HG02885 (cell line): ENCODE measurements around the gene FAS.

Source experiments
- ATAC-seq: cut with Tn5 transposase; IDR thresholded peaks from one replicate; pipeline ENCODE4 v1.9.1; 2021; ENCODE audit warnings: mild to moderate bottlenecking; ENCODE audit not compliant: unreplicated experiment, poor library complexity

FAS gene

DNA sequence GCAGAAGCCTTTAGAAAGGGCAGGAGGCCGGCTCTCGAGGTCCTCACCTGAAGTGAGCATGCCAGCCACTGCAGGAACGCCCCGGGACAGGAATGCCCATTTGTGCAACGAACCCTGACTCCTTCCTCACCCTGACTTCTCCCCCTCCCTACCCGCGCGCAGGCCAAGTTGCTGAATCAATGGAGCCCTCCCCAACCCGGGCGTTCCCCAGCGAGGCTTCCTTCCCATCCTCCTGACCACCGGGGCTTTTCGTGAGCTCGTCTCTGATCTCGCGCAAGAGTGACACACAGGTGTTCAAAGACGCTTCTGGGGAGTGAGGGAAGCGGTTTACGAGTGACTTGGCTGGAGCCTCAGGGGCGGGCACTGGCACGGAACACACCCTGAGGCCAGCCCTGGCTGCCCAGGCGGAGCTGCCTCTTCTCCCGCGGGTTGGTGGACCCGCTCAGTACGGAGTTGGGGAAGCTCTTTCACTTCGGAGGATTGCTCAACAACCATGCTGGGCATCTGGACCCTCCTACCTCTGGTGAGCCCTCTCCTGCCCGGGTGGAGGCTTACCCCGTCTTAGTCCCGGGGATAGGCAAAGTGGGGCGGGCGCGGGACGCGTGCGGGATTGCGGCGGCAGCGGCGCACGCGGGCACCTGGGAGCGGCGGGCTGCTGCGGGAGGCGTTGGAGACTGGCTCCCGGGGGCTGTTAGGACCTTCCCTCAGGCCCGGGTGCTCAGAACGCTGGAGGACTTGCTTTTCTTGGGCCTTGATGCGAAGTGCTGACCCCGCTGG lies at the start of gene FAS:
FAS (plus strand) TSS at position 415 of the 777 bp plus-strand sequence; CDS start at position 494, 79 bp downstream.
- ATAC-seq = peak; percentile 66

GRCh38 chr10:88941026-88941425 lies 49.6 kb upstream of the FAS start:
- no peak for ATAC-seq

GRCh38 chr10:88943778-88944177 lies 46.8 kb upstream of the FAS start:
- ATAC-seq = no peak

DNA sequence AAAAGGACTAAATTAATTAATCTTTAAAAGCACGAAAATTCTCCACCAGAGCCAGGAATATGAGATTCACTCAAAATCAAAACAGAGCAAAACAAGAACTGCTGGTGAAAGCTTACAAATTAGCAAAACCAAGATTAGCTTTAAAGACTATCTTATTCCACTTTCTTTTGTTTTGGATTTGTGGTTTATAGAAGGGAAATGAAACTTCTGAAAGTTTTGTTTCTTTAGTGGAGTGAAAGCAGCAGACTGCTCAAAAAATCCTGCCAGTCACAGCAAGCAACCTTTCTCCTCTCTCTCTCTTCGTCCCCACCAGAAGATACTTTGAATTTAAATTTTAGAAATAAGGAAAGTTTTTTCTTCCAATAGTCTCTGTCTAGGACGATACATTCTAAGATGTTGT lies 45.8 kb upstream of the FAS start:
- ATAC-seq = peak; percentile 51

DNA sequence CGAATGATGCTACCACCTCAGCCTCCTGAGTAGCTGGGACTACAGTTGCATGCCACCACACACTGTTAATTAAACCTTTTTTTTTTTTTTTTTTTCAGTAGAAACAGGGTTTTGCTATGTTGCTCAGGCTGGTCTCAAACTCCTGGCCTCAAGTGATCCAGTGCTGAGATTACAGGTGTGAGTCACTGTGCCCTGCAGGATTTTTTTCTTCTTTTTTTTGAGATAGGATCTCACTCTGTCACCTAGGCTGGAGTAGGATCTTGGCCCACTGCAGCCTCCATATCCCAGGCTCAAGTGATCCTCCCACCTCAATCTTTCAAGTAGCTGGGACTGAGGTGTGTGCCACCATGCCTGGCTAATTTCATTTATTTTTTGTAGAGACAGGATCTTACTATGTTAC lies 44.4 kb upstream of the FAS start:
- no peak for ATAC-seq

- ATAC-seq = no peak
Observed at GRCh38 chr10:88946965-88947590, 43.5 kb upstream of the FAS start.

DNA sequence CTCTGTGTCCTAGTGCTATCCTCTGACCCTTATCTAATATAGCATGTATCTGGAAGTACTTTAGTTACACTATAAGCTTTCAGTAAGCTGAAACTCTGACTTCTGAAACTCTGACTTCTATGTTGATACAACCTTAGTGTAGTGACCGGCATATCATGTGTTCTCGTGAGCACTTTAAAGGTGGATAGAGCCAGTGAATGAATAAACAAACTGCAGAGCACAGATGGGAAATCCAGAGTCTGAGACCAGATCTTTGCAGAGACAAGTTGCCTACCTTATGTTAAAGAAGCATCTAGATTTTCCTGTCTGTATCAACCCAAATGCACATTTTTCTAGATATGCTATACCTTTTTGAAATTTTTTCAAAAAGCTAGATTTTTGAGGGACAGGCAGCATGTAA lies 41.5 kb upstream of the FAS start:
- no peak for ATAC-seq

DNA sequence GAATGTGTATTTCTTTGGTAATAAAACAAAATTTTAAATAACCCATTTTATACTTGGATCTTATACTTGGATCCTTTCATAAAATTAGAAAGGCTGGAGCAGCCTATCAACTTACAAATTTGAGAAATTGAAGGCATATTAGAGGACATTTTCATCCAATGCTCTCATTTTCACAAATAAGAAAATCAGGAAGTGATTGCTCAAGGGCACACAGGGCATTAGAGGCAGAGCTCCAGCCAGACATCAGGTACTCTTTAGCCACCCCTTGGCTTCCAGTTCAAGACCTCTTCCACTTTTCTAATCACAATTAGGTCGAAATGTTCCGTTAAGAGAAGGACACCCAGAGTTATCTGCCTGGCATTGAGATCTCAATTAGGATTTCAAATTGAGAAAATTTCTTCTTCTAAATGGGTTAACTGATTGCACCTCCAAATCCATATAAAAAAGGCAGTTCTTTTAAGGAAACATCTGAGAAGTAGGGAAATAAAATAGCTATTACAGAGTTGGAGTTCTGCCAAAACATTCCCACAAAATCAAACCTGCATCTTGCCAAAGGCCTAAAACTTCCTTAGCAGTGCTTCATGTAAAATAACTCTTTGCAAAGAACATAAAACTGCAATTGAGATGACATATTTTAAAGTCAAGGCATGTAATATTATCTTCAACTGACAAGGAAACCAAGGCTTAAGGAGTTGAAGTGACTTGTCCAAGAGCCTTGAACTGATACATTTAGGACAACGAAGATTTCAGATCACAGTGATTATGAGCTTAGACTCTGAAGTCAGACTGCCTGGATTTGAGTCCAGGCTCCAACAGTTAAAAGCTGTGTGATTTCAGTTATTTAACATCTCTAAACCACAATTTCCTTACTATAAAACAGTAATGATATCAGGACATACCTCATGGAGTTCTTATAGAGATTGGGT lies 40.4 kb upstream of the FAS start:
- no peak for ATAC-seq

GRCh38 chr10:88952647-88953111 lies 37.9 kb upstream of the FAS start, which contains the start of gene ACTA2:
Gene ACTA2 (minus strand): TSS chr10:88952773. CDS start chr10:88948930, 3,843 bp downstream.
- no peak for ATAC-seq

GRCh38 chr10:88953662-88954061 lies 36.9 kb upstream of the FAS start:
- ATAC-seq = no peak

- ATAC-seq = no peak
Observed at GRCh38 chr10:88954458-88955083, 36.0 kb upstream of the FAS start.

- ATAC-seq = no peak
Observed at GRCh38 chr10:88957381-88957780, 33.2 kb upstream of the FAS start.

GRCh38 chr10:88958721-88959120 lies 31.9 kb upstream of the FAS start:
- no peak for ATAC-seq

GRCh38 chr10:88960802-88961201 lies 29.8 kb upstream of the FAS start:
- ATAC-seq = no peak

GRCh38 chr10:88961266-88961665 lies 29.3 kb upstream of the FAS start:
- no peak for ATAC-seq

- ATAC-seq = no peak
Observed at GRCh38 chr10:88962336-88962735, 28.3 kb upstream of the FAS start.

- no peak for ATAC-seq
Observed at GRCh38 chr10:88963318-88963717, 27.3 kb upstream of the FAS start.

DNA sequence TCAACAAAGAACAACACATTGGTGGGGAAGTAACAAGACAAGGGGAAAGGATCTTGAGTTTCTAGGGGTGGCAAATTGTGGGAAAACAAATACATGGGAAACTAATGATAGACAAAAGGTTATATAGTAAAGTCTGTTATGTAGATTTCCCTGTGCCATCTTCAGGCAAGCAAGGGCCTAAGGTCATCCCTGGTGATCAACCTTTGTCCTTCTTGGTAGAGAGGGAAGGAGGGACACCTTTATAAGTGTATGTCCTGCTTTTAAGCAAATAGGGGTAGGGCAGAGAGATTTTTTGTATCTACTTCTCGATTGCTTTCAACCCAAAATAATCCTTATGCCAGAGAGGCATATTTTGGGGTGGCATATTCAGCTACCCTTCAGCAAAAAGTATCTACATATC lies 26.2 kb upstream of the FAS start:
- ATAC-seq = no peak

DNA sequence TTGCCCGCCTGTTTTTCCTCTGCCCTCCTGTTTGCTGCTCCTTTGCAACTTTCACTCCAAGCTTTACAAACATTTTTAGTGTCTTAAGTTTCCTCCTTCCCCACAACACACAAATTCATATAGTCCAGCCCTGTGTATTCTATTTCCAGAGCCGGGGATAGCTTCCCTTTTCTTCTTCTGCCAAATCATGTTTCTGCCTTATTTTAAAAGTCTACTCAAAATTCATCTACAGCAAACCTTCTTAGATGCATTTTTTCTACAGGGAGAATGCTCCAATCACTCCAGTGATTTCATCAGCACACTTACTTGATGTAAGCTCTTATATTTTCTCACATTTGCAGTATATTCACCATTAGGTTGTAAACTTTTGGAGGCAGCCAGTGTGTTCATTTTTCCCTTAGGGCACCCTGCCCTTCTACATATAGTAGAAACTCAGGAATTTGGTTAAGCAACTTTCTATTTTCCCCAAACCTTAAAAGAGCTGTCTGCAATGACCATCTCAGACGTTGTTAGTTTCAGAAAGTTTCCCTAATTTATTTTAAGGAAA lies 25.7 kb upstream of the FAS start:
- no peak for ATAC-seq

DNA sequence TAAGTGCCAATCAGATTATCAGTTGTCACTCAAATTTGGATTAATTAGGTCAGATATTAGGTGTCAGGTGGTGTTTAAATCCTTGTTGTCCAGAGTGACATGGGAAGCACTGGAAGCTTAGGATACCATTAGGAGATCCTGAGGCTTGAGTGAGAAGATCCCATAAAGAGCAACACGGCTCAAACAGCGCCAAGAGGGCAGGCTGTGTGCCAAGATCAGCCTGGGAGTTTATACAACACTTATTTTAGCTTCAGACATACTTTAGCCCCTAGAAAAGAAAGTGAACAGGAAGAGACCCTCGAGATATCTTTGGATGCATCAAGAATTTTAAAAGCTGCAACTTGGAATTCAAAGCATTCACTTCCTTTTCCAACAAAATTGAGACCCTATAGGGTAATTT lies 23.8 kb upstream of the FAS start:
- no peak for ATAC-seq
